Mesodermal cell (in vitro differentiated cells): ENCODE results near the gene RHOU.

Experiments used
- H3K27ac ChIP-seq: 2 replicates; pipeline ENCODE4 v1.7.0; 2013; ENCODE audit warnings: mild to moderate bottlenecking, low read depth, low read length, moderate library complexity; ENCODE audit not compliant: severe bottlenecking
- H3K36me3 ChIP-seq: 2 replicates; pipeline ENCODE4 v1.7.1; 2013; ENCODE audit warnings: mild to moderate bottlenecking, low read length, moderate library complexity; ENCODE audit not compliant: control insufficient read depth, insufficient read depth
- H3K4me1 ChIP-seq: one replicate; pipeline ENCODE4 v1.7.1; 2013; ENCODE audit warnings: mild to moderate bottlenecking, low read length; ENCODE audit not compliant: insufficient read depth, control insufficient read depth, poor library complexity, severe bottlenecking
- H3K4me3 ChIP-seq: 2 replicates; pipeline ENCODE4 v1.7.0; 2013; ENCODE audit warnings: low read length, control low read depth, mild to moderate bottlenecking; ENCODE audit not compliant: insufficient read depth, poor library complexity, severe bottlenecking; ENCODE audit errors: extremely low read depth
- H3K9me3 ChIP-seq: 2 replicates; pipeline ENCODE4 v1.7.1; 2013; ENCODE audit warnings: mild to moderate bottlenecking, low read length, moderate library complexity; ENCODE audit not compliant: control insufficient read depth
- WGBS, 2 experiments: methylation state at CpG; one replicate each; pipeline ENCODE4 v1.1.5; 2013; ENCODE audit warnings: missing lambda C conversion rate in 2 of 2; ENCODE audit not compliant: insufficient coverage in 2 of 2; 5-methylcytosine and 5-hydroxymethylcytosine counted together

The RHOU gene

GRCh38 chr1:228706305-228706704 lies 29.0 kb upstream of the RHOU start:
- Histone ChIP-seq H3K36me3 (no peaks in the 10 kb centered on the region), H3K4me1 (no peaks in the 10 kb centered on the region), H3K27ac (no peak overlapping the region), H3K9me3 (no peaks in the 10 kb centered on the region), H3K4me3 (no peak overlapping the region)
- 83 to 93% methylated on average over 1 to 3 of the region's 4 CpGs for WGBS, 2 experiments

GRCh38 chr1:228717081-228717480 lies 18.2 kb upstream of the RHOU start:
- Histone ChIP-seq H3K4me1 (no peaks in the 10 kb centered on the region), H3K36me3 (no peaks in the 10 kb centered on the region), H3K27ac (no peak overlapping the region), H3K4me3 (no peak overlapping the region), H3K9me3 (no peaks in the 10 kb centered on the region)
- 100% methylated on average over 1 of the region's 1 CpG; no CpG with 5 or more reads in 1 of the 2 experiments for WGBS, 2 experiments

DNA sequence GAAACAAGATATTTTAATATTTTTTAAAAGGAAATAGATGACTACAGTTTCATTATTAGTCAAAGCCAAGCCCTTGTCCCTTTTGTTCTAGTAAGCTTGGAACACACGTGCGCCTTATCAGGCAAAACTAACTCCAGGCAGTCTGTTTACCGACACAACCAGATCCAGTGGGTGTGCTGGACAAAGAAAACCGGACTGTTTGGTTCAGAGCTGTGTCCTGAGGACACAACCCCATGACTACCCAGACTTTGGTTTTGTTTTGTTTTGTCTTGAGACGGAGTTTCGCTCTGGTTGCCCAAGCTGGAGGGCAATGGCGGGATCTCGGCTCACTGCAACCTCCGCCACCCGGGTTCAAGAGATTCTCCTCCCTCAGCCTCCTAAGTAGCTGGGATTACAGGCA lies 13.9 kb upstream of the RHOU start:
- no peaks in the 10 kb centered on the region for H3K9me3 ChIP-seq
- WGBS, 2 experiments: 98 to 100% methylated on average over 5 to 9 of the region's 10 CpGs
- H3K4me3 ChIP-seq: no peak overlapping the region
- no peak overlapping the region for H3K27ac ChIP-seq
- H3K4me1 ChIP-seq: no peaks in the 10 kb centered on the region
- no peaks in the 10 kb centered on the region for H3K36me3 ChIP-seq

DNA sequence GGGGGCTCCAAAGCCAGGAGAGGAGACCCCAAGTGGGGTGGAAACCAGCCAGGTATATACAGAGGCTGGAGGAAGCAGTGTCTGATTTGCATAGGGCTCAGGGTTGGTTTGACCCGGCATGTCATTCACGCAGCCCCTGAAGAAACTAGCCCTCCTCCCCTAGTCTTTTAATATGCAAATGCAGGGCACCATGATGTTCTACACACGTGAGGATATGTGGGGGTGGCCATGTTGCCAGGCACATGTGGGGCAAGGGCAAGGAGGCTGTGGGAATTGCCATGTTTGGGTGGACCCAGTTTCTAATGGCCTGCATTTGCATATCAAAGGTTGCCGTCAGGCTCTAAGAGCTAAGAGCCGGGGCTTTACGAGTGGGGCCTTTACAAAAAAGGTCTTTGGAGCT lies 12.0 kb upstream of the RHOU start:
- H3K4me1 ChIP-seq: no peaks in the 10 kb centered on the region
- H3K4me3 ChIP-seq: no peak overlapping the region
- 70 to 73% methylated on average over 3 to 4 of the region's 6 CpGs for WGBS, 2 experiments
- no peaks in the 10 kb centered on the region for H3K9me3 ChIP-seq
- no peak overlapping the region for H3K27ac ChIP-seq
- H3K36me3 ChIP-seq: no peaks in the 10 kb centered on the region

DNA sequence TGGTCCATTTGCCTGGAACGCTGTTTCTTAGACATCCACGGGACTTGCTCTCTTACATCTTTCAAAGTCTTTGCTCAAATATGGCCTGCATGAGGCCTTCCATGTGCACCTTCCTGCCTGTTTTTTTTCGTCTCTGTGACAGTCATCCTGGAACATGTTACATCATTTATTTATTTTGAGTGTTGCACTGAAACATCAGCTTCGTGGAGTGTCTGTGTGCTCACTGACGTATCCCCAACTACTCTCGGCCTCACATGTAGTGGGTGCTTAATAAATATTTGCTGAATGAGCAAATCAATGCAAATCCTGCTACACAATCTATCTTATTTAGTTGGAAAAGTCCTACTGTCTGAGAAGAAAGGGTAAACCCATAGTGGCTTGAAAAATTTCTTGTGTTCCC lies 11.4 kb upstream of the RHOU start:
- 73 to 74% methylated on average over 2 to 3 of the region's 6 CpGs for WGBS, 2 experiments
- Histone ChIP-seq H3K4me1 (no peaks in the 10 kb centered on the region), H3K27ac (no peak overlapping the region)

DNA sequence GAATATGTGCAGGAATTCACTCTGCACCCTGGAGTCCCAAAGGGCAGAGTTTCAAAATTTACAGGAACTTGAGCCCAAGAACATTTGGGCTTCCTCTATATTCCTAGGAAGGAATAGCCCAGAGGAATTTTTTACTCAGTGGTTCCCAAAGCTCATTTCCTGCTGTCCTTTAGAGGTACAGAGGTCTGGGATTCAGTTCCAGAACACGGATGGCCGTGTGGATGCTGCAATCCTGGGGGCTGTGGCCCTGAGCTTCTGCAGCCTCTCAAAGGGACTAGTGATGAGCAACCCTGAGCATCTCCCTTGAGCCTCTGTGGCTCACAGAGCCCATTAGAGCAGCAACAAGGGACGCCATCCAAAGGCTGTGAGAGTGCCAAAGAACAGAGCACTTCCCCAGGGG lies 10.1 kb upstream of the RHOU start:
- H3K9me3 ChIP-seq: no peaks in the 10 kb centered on the region
- H3K36me3 ChIP-seq: no peaks in the 10 kb centered on the region
- no peak overlapping the region for H3K4me3 ChIP-seq
- WGBS, 2 experiments: 81 to 94% methylated on average over 3 of the region's 3 CpGs
- no peaks in the 10 kb centered on the region for H3K4me1 ChIP-seq
- no peak overlapping the region for H3K27ac ChIP-seq

More for the DNA sequence above, 11.4 kb upstream of the RHOU start:
- no peaks in the 10 kb centered on the region for H3K9me3 ChIP-seq
- no peaks in the 10 kb centered on the region for H3K36me3 ChIP-seq
- H3K4me3 ChIP-seq: no peak overlapping the region

DNA sequence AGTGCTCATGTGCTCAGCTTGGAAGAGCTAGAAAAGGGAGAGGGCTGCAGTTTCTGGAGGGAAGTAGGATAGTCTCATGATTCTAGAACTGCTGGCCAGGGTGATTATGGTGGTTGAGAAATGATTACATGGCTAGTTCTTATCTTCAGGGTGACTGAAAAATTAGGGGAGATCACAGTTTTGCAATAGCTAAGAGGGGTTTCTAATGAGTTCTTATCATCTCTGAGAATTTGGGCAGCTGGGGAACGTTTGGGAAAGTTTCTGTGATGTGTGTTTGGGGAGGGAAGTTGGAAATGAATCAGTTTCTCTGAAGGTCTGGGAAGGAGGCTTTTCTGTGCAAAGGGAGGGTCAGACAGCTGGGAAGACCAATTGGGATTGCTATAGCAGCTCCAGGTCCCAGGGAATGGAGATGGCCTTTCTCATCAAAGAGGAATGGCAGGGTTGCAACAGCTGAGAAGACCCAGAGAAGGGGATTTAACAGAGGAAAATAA lies 7.6 kb upstream of the RHOU start:
- H3K4me1 ChIP-seq: no peaks in the 10 kb centered on the region
- H3K36me3 ChIP-seq: no peaks in the 10 kb centered on the region
- no peak overlapping the region for H3K27ac ChIP-seq
- 13 to 43% methylated on average over 1 of the region's 1 CpG for whole genome bisulfite sequencing, 2 experiments
- H3K9me3 ChIP-seq: no peaks in the 10 kb centered on the region
- H3K4me3 ChIP-seq: no peak overlapping the region

DNA sequence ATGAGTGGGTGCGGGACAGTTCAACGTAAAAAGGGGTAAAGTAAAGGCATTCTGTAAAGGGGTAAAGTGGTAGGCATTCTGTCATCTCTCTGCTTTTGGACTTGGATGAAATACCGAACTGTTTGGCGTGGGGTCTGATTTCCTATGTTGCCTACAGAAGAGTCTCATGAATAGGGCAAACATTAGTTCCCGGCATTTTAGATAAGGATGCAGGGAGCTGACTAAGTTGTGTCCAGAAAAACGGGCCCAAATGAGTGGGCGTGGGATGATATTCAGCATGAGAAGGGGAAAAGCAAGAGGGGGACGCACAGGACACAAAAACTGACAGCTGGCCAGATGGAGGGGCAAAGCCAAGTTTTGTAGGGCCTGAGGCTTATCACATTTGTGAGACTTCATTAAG lies 2.9 kb upstream of the RHOU start:
- Histone ChIP-seq H3K27ac (no peak overlapping the region), H3K36me3 (no peaks in the 10 kb centered on the region), H3K4me1 (peaks cover 4% of the 10 kb centered on the region), H3K4me3 (no peak overlapping the region), H3K9me3 (no peaks in the 10 kb centered on the region)
- 90 to 92% methylated on average over 7 of the region's 8 CpGs for WGBS, 2 experiments

DNA sequence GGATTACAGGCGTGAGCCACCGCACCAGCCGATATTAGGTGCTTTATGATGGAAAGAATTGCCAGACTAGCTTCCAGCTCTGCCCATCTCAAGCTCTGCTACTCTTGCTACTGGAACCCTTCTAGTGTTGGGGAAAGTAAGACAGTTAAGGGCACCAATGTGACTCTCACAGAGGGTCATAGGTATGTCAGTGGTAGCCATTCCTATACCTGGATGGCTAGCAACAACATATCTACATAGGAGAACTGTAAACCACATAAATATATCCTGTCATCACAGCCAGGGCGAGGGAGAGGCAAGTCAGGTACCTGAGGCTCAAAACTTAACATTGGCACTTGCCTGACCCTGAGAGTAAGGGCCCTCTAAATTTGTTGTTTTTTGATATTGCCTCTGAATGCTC lies 1.7 kb upstream of the RHOU start:
- H3K27ac ChIP-seq: no peak overlapping the region
- WGBS, 2 experiments: 76% methylated on average over 4 of the region's 4 CpGs; no CpG with 5 or more reads in 1 of the 2 experiments
- H3K4me3 ChIP-seq: no peak overlapping the region
- peaks cover 5% of the 10 kb centered on the region for H3K36me3 ChIP-seq
- H3K9me3 ChIP-seq: no peaks in the 10 kb centered on the region
- peaks cover 4% of the 10 kb centered on the region for H3K4me1 ChIP-seq

DNA sequence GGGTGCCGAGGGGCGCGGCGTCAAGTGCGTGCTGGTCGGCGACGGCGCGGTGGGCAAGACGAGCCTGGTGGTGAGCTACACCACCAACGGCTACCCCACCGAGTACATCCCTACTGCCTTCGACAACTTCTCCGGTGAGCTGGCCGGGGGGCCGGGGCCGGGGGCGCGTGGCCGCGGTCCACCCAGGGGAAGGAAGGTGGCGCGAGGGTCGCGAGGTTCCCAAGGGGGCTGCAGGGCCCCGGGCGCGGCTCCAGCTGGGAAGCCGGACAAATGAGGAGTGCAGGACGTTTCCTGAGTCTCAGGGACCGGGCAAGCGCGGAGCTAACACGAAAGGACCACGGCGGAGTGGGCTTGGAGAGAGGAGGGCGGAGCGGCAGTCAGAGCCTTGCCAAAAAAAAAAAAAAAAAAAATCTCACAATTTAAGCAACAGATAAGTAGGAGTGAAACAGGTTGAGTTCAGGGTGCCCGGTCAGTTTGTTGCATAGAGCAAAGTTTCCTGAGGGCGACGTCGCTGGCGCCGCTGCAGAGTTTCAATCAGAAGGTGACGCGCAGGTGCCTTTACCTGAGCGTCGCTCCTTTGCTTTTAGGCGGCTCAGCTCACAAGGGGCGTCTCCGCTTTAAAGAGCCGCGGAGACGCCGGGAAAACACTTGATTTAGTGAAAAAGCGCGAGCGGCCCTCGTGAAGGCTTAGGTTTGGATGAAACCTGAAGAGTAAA lies 750 bp downstream of the RHOU start:
- Histone ChIP-seq H3K27ac (no peak overlapping the region), H3K4me1 (peaks cover 4% of the 10 kb centered on the region), H3K36me3 (peaks cover 23% of the 10 kb centered on the region), H3K9me3 (no peaks in the 10 kb centered on the region), H3K4me3 (peak overlapping the region; percentile 68)
- WGBS, 2 experiments: 0 to 1% methylated on average over 36 to 37 of the region's 60 CpGs

- WGBS, 2 experiments: 72 to 97% methylated on average over 3 of the region's 5 CpGs
These were observed 1.7 kb downstream of the RHOU start for GRCh38 chr1:228736844-228737445.

More at GRCh38 chr1:228736844-228737445, 1.7 kb downstream of the RHOU start:
- peaks cover 4% of the 10 kb centered on the region for H3K4me1 ChIP-seq
- H3K27ac ChIP-seq: peak overlapping the region; percentile 16
- H3K36me3 ChIP-seq: peaks cover 27% of the 10 kb centered on the region
- no peaks in the 10 kb centered on the region for H3K9me3 ChIP-seq
- peak overlapping the region; percentile 68 for H3K4me3 ChIP-seq
